Stimulated activated CD8-positive, alpha-beta memory T cell treated with anti-CD3 and anti-CD28 coated beads, Interleukin-4, amount 100 ng/mL, for 24 hours (primary cell): ENCODE data around the gene NCK1.
"Not testable (repeated sequence)": the region's sequence is repeated elsewhere in the genome, so short reads cannot be mapped to it uniquely, and the experiment has no call there.

Source experiments
- DNase-seq: peaks from one replicate; pipeline ENCODE4 v3.0.0-alpha.2; 2020; ENCODE audit warnings: low read depth

NCK1 gene

DNA sequence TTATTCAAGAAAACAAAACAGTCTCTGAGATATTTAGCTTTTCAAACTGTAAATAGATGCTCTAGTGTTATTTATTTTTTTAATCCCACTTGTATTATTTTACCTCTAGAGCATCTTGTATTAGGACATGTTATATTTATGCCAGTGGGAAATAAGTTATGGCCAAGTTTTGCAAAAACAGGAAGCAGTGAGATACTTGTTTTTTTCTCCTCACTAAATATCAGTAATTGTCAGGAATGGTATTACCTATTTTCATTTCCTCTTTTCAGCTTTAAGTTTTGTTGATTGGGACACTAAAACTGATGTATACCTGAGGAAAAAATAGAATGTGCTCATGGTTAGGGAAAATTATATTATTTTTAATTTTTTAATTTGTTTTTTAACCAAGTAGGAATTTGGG lies 87.1 kb downstream of the NCK1 start:
- DNase-seq: no peak

DNA sequence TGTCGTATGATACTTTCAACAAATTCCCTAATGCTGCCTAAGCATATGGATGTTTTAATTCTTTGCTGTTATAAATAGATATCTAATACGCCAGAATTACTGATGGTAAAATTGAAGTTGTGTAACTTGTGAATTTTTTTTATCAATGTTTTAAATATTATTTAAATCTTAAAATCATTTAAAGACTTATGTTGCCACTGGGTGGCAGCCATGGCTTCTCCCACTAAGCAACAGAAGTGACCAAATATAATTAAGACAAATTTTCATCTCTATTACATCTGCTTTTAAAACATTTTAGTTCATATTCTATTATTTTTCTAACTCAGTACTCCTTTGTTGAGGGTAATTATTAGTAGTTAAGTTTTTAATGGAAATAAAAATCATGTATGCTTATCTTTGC lies 87.7 kb downstream of the NCK1 start:
- DNase-seq: no peak

- DNase-seq: no peak
Measured at GRCh38 chr3:136950623-136951022, 88.6 kb downstream of the NCK1 start.

GRCh38 chr3:136952292-136952691 lies 90.3 kb downstream of the NCK1 start:
- DNase-seq: no peak

DNA sequence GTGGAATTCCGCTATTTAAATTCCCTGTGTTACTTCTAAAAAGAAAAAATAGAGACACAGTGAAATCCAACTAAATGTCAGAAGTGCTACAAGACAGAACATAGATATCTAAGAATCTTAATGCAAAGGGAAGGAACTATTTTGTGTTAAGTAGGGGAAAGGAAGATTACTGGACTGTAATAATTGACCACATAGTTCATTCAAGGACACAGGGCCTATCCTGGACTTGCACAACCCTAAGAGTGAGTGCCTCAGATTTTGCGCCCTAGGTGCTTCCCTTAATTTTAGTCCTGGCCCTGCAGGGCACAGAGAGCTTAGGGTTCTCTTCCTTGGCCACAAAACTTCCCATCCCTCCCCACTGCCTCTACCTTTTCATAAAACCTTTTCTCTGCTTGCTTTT lies 92.2 kb downstream of the NCK1 start:
- DNase-seq: no peak

GRCh38 chr3:136954980-136955780 lies 93.2 kb downstream of the NCK1 start:
- DNase-seq: no peak

DNA sequence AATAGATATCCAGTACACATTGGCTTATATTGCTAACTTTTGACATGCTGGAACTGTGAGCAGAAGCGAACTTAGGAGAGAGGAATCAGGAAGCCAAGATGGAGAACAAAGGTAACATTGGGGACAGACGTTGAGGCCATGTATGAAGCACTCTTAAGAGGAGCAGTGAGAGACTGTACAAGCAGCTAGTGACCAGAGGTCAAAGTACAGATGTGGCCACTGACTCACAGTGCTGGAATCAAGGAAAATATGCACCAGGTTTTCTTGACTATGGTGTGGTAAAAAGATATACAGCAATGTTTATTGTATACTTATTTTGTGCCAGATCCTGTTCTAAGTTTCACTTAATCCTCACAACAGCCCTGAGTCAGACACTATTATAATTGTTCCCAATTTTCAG lies 93.8 kb downstream of the NCK1 start:
- DNase-seq: no peak

- DNase-seq: no peak
Measured at GRCh38 chr3:136956971-136957370, 95.0 kb downstream of the NCK1 start.

- DNase-seq: no peak
Measured at GRCh38 chr3:136957751-136958288, 95.8 kb downstream of the NCK1 start, which contains the start of gene IL20RB. IL20RB (plus strand) TSS chr3:136957983; CDS start chr3:136958114, 131 bp downstream.

- DNase-seq: no peak
Measured at GRCh38 chr3:136958939-136959338, 96.9 kb downstream of the NCK1 start.

GRCh38 chr3:136959599-136959998 lies 97.6 kb downstream of the NCK1 start:
- no peak for DNase-seq

GRCh38 chr3:136960838-136961836 lies 99.1 kb downstream of the NCK1 start:
- DNase-seq: no peak

DNA sequence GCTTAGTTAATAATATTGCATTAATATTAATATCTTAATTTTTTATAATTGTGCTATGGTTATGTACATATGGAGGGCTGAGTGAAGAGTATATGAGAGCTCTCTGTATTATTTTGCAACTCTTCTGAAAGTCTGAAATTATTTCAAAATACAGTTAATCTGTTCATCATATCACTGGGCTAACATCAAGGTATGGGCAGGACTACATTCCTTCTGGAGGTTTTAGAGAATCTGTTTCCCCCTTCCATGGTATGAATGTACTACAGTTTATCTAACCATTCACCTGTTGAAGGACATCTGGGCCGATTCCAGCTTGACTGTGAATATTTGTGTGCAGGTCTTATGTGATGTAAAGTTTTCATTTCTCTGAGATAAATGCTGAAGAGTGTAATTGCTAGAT lies 100.9 kb downstream of the NCK1 start:
- no peak for DNase-seq

GRCh38 chr3:136969539-136969938 lies 107.5 kb downstream of the NCK1 start:
- not testable (repeated sequence) for DNase-seq

- no peak for DNase-seq
Measured at GRCh38 chr3:136973352-136973751, 111.3 kb downstream of the NCK1 start.

DNA sequence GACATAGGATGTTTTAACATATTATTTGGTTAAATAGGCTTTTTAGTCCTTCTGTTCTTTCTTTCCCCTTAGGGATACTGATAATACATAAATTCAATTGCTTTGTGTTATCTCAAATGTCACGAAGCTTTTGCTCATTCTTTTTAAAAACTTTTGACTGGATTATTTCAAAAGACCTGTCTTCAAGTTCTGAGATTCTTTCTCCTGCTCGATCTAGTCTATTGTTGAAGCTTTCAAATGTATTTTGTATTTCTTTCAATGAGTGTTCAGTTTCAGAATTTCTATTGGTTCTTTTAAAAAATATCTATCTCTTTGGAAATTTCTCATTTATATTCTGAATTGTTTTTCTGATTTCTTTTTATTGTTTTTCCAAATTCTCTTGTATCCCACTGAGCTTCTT lies 112.7 kb downstream of the NCK1 start:
- DNase-seq: no peak

DNA sequence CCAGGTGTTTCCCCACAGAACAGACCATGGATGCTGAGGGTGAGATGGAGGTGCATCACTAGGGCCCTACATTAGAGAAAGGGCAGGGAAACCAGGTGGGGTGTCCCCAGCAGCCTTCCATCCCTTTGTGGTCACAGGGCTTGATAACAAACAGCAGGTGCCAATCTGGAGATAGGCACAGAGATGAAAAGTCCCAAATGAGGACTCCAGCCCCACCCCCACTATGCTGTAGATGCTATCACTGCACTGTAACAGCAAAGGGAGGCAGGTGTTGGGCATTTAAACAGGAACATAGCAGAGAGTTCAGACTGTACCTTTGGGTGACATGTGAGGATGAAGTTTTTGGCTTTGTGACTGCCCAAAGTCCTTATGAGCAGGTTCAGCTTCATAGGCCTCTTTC lies 117.2 kb downstream of the NCK1 start:
- DNase-seq: no peak

DNA sequence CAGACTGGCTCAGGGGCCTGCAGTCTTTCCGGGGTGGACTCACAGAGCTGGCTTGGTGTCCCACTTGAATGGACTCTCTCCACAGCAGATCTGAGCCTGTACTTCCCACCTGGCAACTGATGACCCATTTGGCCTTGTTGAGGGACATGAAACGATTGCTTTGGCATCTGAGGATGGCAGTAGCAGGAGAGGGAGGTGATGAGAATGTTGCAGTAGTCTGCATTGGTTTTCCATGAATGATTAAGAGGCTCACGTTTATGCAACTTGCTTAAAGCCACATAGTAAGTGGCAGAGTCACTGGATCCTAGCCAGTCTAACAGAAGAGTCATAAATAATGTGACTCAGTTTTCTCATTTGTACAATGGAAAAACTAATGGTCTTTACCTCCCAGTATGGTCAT lies 117.7 kb downstream of the NCK1 start:
- DNase-seq: no peak

DNA sequence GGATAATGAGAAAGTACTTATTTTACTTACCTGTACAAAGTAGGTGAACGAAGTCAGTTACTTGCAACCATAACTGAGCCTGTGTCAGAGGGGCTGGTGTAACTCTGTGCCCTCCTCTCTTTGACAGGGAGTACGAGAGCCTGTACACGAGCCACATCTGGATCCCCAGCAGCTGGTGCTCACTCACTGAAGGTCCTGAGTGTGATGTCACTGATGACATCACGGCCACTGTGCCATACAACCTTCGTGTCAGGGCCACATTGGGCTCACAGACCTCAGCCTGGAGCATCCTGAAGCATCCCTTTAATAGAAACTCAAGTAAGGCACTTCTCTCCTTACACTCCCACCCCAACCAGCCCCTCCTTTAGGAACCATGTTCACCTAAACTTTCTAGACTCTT lies 120.0 kb downstream of the NCK1 start:
- DNase-seq: no peak

DNA sequence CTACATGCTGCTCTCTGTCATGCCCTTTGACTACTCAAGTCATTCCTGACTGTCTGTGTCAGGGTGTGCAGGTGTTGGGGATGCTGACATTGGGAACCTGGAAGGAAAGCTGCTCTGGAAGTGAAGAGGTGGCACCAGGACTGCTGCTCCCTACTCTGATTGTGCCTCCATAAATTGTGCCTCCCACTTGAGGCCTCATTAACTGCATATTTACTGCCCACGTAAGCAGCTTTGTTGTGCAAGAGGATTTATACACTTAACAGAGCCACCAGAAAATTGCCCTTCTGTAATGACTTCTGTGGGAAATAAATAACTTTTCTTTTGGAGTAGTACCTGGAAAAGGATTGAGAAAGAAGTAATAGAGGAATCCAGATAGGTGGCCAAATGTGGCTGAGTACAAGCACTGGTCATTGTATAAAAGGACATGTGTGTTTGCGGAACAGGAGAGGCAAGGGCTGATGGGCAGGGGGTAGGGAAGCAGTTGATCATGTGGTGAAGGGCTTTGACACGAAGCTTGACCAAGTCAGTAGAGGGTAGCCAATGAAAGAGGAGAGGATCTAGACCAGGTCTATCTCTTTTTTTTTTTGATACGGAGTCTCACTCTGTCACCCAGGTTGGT lies 120.6 kb downstream of the NCK1 start:
- no peak for DNase-seq

- DNase-seq: no peak
Measured at GRCh38 chr3:136984837-136985236, 122.8 kb downstream of the NCK1 start.

DNA sequence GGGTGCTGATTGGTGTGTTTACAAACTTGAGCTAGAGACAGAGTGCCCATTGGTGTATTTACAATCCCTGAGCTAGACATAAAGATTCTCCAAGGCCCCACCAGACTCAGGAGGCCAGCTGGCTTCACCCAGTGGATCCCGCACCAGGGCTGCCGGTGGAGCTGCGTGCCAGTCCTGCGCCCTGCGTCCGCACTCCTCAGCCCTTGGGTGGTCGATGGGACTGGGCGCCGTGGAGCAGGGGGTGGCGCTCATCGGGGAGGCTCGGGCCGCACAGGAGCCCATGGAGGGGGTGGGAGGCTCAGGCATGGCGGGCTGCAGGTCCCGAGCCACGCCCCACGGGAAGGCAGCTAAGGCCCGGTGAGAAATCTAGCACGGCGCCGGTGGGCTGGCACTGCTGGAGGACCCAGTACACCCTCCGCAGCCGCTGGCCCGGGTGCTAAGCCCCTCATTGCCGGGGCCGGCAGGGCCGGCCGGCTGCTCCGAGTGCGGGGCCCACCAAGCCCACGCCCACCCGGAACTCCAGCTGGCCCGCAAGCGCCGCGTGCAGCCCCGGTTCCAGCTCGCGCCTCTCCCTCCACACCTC lies 125.5 kb downstream of the NCK1 start:
- not testable (repeated sequence) for DNase-seq
